HepG2 (cell line): ENCODE measurements around the gene ADARB2.

Experiments
- GABPA ChIP-seq, 2 experiments: IDR thresholded peaks; 2 replicates each; pipeline ENCODE4 v1.6.1; 2011 to 2016; ENCODE audit warnings: low read depth in 2 of 2, low read length in 1 of 2, missing biosample characterization in 1 of 2, missing genetic modification characterization in 1 of 2
- GTF2F1 ChIP-seq: fragments of 150-350 bp; IDR thresholded peaks from 2 replicates; pipeline ENCODE4 v1.6.1; 2014; ENCODE audit warnings: low read length
- KAT2B ChIP-seq: fragments of 150-350 bp; IDR thresholded peaks from 2 replicates; pipeline ENCODE4 v1.6.1; 2014; ENCODE audit warnings: low read depth, low read length, borderline replicate concordance
- POLR2A ChIP-seq, 2 experiments: IDR thresholded peaks; 2 replicates each; pipeline ENCODE4 v1.6.1; 2011; ENCODE audit warnings: low read depth in 2 of 2, low read length in 2 of 2, mild to moderate bottlenecking in 1 of 2, moderate library complexity in 1 of 2; ENCODE audit not compliant: insufficient read depth in 1 of 2
- TARDBP ChIP-seq: sonication (generic); formaldehyde crosslinking; IDR thresholded peaks from 2 replicates; pipeline ENCODE4 v1.8.0; 2022; ENCODE audit warnings: mild to moderate bottlenecking, missing genetic modification reagents
- ZNF263 ChIP-seq: sonication (generic); formaldehyde crosslinking; IDR thresholded peaks from 2 replicates; pipeline ENCODE4 v1.4.0; 2020; ENCODE audit warnings: missing genetic modification reagents
- TF ChIP-seq, protein P1 (sequence below): sonication (generic); formaldehyde crosslinking; IDR thresholded peaks from 2 replicates; pipeline ENCODE4 v1.4.0; 2020; ENCODE audit warnings: mild to moderate bottlenecking, missing genetic modification reagents
- TF ChIP-seq, protein P2 (sequence below): sonication (generic); formaldehyde crosslinking; IDR thresholded peaks from 2 replicates; pipeline ENCODE4 v1.4.0; 2020; ENCODE audit warnings: missing genetic modification reagents
- TF ChIP-seq, protein P3 (sequence below): sonication (generic); formaldehyde crosslinking; IDR thresholded peaks from 2 replicates; pipeline ENCODE4 v1.5.1; 2020; ENCODE audit warnings: missing genetic modification reagents, mild to moderate bottlenecking, borderline replicate concordance

DNA sequence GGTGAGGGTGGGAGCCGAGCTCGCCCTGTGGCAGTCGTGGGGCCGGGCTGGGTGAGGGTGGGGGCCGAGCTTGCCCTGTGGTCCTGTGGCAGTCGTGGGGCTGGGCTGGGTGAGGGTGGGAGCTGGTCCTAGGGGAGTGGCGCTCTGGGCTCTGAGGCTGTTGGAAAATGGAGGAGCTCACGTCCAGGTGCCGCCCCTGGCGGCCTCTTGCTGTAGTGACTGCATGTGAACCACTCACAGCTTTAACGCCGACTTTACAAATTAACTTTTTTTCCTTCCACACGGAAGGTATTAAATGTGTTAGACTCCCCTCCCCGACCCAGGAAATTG, 368.5 kb downstream of the ADARB2 start:
- no peak for TF ChIP-seq GABPA (IDR thresholded peaks at IDR 0.05; ENCODE audit: low read depth, low read length)
- no peak for TF ChIP-seq GABPA (CRISPR knock-in tag; IDR thresholded peaks at IDR 0.05; ENCODE audit: low read depth)
- TF ChIP-seq, protein P1, sequence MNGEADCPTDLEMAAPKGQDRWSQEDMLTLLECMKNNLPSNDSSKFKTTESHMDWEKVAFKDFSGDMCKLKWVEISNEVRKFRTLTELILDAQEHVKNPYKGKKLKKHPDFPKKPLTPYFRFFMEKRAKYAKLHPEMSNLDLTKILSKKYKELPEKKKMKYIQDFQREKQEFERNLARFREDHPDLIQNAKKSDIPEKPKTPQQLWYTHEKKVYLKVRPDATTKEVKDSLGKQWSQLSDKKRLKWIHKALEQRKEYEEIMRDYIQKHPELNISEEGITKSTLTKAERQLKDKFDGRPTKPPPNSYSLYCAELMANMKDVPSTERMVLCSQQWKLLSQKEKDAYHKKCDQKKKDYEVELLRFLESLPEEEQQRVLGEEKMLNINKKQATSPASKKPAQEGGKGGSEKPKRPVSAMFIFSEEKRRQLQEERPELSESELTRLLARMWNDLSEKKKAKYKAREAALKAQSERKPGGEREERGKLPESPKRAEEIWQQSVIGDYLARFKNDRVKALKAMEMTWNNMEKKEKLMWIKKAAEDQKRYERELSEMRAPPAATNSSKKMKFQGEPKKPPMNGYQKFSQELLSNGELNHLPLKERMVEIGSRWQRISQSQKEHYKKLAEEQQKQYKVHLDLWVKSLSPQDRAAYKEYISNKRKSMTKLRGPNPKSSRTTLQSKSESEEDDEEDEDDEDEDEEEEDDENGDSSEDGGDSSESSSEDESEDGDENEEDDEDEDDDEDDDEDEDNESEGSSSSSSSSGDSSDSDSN = no peak
- no peak for TF ChIP-seq KAT2B
- TF ChIP-seq, protein P2, sequence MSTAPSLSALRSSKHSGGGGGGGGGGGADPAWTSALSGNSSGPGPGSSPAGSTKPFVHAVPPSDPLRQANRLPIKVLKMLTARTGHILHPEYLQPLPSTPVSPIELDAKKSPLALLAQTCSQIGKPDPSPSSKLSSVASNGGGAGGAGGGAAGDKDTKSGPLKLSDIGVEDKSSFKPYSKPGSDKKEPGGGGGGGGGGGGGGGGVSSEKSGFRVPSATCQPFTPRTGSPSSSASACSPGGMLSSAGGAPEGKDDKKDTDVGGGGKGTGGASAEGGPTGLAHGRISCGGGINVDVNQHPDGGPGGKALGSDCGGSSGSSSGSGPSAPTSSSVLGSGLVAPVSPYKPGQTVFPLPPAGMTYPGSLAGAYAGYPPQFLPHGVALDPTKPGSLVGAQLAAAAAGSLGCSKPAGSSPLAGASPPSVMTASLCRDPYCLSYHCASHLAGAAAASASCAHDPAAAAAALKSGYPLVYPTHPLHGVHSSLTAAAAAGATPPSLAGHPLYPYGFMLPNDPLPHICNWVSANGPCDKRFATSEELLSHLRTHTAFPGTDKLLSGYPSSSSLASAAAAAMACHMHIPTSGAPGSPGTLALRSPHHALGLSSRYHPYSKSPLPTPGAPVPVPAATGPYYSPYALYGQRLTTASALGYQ (CRISPR knock-in tag) = no peak
- TF ChIP-seq TARDBP (CRISPR knock-in tag) = no peak
- TF ChIP-seq POLR2A (IDR thresholded peaks at IDR 0.05; ENCODE audit: insufficient read depth in 1 of 2, low read depth in 2 of 2, low read length in 2 of 2) = no peak
- no peak for TF ChIP-seq GTF2F1
- no peak for TF ChIP-seq ZNF263 (CRISPR knock-in tag)
- TF ChIP-seq, protein P3, sequence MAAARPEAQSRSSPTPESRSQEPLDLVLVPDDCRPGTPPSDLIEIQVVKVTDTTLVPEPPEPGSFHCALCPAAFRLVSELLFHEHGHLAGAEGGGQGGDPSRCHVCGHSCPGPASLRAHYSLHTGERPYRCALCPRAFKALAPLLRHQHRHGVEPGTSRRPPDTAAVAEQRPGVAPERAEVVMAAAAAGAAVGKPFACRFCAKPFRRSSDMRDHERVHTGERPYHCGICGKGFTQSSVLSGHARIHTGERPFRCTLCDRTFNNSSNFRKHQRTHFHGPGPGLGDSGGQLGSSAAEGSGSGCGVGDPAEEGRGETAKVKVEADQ (CRISPR knock-in tag) = no peak
